ENCODE results near the gene FHAD1. TPM values are rescaled to one million over a fixed set of nuclear protein-coding genes. Genes with fewer than 3 reads are reported as not detected.

Gene FHAD1
- total RNA-seq, 1 experiment from 2014 or later: 3.5 TPM

GRCh38 chr1:15273274-15273673 lies 26.3 kb downstream of the FHAD1 start:
- BruUV-seq (replicated peaks): no TSS peak
- no peaks in the 10 kb centered on the region for H4K20me1 ChIP-seq (ENCODE audit: insufficient read depth)
- H3K27ac ChIP-seq (ENCODE audit: low read depth, low read length): no peak overlapping the region
- H3K27me3 ChIP-seq (ENCODE audit: insufficient read depth, low read length): no peaks in the 10 kb centered on the region
- no peak for TF ChIP-seq CEBPB (IDR thresholded peaks at IDR 0.05; ENCODE audit: low read depth)
- TF ChIP-seq CBX3 (IDR thresholded peaks at IDR 0.05; ENCODE audit: low read depth): no peak
- TF ChIP-seq ZNF274 (IDR thresholded peaks at IDR 0.05; ENCODE audit: low read depth, low read length): no peak
- no peak for TF ChIP-seq EZH2phosphoT487 (IDR thresholded peaks at IDR 0.05; ENCODE audit: borderline replicate concordance)
- no peak for TF ChIP-seq ZBTB33 (IDR thresholded peaks at IDR 0.05; ENCODE audit: extremely low read depth, insufficient replicate concordance, low read length)
- TF ChIP-seq ELF1 (IDR thresholded peaks at IDR 0.05; ENCODE audit: borderline replicate concordance, low read depth): no peak
- no peak for TF ChIP-seq POLR2AphosphoS5 (IDR thresholded peaks at IDR 0.05; ENCODE audit: low read depth, low read length)
- no peak for TF ChIP-seq REST (IDR thresholded peaks at IDR 0.05; ENCODE audit: low read depth)
- TF ChIP-seq YY1 (IDR thresholded peaks at IDR 0.05; ENCODE audit: extremely low read depth, insufficient replicate concordance, low read depth, low read length): no peak
- no peak for TF ChIP-seq POLR2A (IDR thresholded peaks at IDR 0.05; ENCODE audit: borderline replicate concordance, extremely low read depth, insufficient read depth, insufficient read length)
- TF ChIP-seq RAD21 (IDR thresholded peaks at IDR 0.05; ENCODE audit: low read depth): no peak
- TF ChIP-seq ZFX (IDR thresholded peaks at IDR 0.05): no peak
- TF ChIP-seq JUND (IDR thresholded peaks at IDR 0.05): no peak
- DNase-seq (ENCODE audit: low read depth, low spot score) (no peak), ATAC-seq (no peak)
- no peak overlapping the region for H3K4me3 ChIP-seq (replicated peaks in 1 of 2; ENCODE audit: low read depth in 1 of 2, low read length in 2 of 2)
- ChIA-PET RAD21 (ENCODE audit: low non-redundant PET in 1 of 2, low total read pairs in 2 of 2, uncharacterized antibody in 2 of 2, unreplicated experiment in 2 of 2) (interaction anchor here (0.9 to 2.0 kb wide), 2 partner anchors 144 to 145 kb away, joined by 3 to 15 read pairs; no protein-coding TSS in a partner anchor), POLR2A (no interaction called here), CTCF (interaction anchor here (1.5 kb wide), 1 partner anchor 162 kb away, joined by 3 read pairs; no protein-coding TSS in a partner anchor)
- H3K4me1 ChIP-seq (ENCODE audit: control insufficient read depth in 1 of 2, insufficient read depth in 2 of 2, low read length in 2 of 2): peaks cover 0 to 13% of the 10 kb centered on the region in 2 experiments; a peak in 2 of 4 replicates
- H3K79me2 ChIP-seq (ENCODE audit: insufficient read depth, low read length): no peaks in the 10 kb centered on the region
- intact Hi-C loops (cut with micrococcal nuclease): no loop called here
- H3K9me2 ChIP-seq (ENCODE audit: insufficient read depth): no peaks in the 10 kb centered on the region
- no peaks in the 10 kb centered on the region for H3K36me3 ChIP-seq (ENCODE audit: control insufficient read depth in 1 of 2, insufficient read depth in 2 of 2, low read length in 2 of 2)
- no peaks in the 10 kb centered on the region for H3K9me3 ChIP-seq (ENCODE audit: control insufficient read depth in 1 of 2, insufficient read depth in 1 of 2, low read depth in 1 of 2, low read length in 2 of 2)
- H3K4me2 ChIP-seq (ENCODE audit: low read length): no peak overlapping the region
- no peak overlapping the region for H2AFZ ChIP-seq (ENCODE audit: low read depth, low read length, poor library complexity, severe bottlenecking)
- no peak overlapping the region for H3K9ac ChIP-seq (ENCODE audit: low read length)

All from HCT116 (cell line).